GM10248 (cell line): Measurements from ENCODE around the gene ZC3H6.
A peak's percentile ranks its signal among the peaks of the same experiment; 100 is the strongest.

Experiments
- CTCF ChIA-PET: fragments of 300-600 bp; sonication (Branson Sonifier 250); formaldehyde crosslinking; extraction: SDS; loops from one replicate; lab custom pipeline; 2021; ENCODE audit warnings: antibody characterized with exemption; lab: Yijun Ruan, JAX
- POLR2A ChIA-PET: fragments of 350-650 bp; sonication (Branson Sonifier 250); formaldehyde crosslinking; extraction: SDS; loops from one replicate; lab custom pipeline; 2020; ENCODE audit warnings: antibody characterized with exemption; lab: Yijun Ruan, JAX
- DNase-seq: peaks from one replicate; pipeline ENCODE4 v3.0.0; 2012; ENCODE audit errors: extremely low spot score
- CTCF ChIP-seq: IDR thresholded peaks from 2 replicates; pipeline ENCODE4 v1.5.1; 2012; ENCODE audit warnings: mild to moderate bottlenecking, low read depth; ENCODE audit errors: extremely low read depth, missing control alignments, control extremely low read depth

Gene ZC3H6

DNA sequence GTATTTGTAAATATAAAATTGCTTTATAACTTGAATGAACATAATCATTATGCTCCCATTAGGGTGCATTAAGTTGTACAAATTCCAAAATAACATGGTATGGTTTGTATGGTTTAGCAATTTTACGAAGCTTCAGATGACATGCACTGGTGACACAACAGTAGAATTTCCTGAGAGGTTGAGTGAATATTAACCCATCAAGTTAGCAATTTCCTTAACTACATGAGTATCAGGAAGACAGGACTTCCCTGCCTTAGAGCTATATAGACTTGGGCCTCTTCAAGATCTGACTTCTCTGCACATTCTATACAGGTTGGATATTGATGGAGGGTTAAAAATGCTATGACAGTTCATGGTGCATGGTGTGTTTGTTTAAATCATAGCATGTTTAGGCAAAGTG lies 60.2 kb downstream of the ZC3H6 start:
- ChIA-PET CTCF (interaction anchor here (1.3 to 2.1 kb wide), 3 partner anchors 9 to 48 kb away, joined by 3 to 4 read pairs (median 3); no protein-coding TSS in a partner anchor), POLR2A (no interaction called here)
- no peak for TF ChIP-seq CTCF
- no peak for DNase-seq

GRCh38 chr2:112339986-112340385 lies 64.6 kb downstream of the ZC3H6 start:
- ChIA-PET POLR2A (no interaction called here), CTCF (interaction anchor here (0.9 to 1.4 kb wide), 2 partner anchors 9 to 13 kb away, joined by 3 read pairs; no protein-coding TSS in a partner anchor)
- no peak for TF ChIP-seq CTCF
- DNase-seq = no peak

DNA sequence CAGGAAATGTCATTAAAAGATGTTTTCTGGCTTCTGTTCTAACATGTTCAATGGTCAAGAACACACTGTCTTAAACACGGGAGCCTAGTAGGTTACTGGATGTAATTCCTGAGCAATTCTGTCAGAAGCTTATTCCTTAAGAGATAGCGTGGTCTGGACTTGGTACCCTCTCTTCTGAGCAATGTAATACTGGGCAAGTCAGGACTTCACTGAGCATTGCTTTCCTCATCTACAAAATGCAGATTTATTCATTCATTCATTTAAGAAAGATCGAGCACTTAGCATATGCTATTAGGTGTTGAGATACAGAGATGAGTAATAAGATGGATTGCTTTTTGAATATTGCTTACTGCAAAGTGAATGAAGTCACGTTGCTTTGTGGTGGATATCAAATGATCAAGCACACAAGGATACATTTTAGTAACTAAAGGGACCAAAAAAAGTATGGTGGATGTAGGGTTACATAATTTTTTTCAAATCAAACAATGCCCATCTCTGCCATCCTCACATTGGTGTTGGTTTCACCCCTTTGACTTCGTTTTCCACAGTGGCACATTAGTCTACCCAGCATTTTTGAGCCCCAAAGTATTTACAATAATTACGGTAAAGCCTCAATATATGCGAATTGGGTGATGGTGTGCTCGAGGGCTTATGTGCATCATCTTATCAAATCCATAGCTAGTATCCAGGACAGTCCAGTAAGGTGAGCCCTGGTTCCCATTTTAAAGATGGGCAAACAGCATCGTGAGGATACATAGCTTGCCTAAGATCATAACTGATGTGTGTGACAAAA lies 65.3 kb downstream of the ZC3H6 start:
- no peak for TF ChIP-seq CTCF
- CTCF ChIA-PET = interaction anchor here (0.9 to 1.4 kb wide), 2 partner anchors 10 to 14 kb away, joined by 3 read pairs; no protein-coding TSS in a partner anchor
- POLR2A ChIA-PET = no interaction called here
- DNase-seq = no peak

DNA sequence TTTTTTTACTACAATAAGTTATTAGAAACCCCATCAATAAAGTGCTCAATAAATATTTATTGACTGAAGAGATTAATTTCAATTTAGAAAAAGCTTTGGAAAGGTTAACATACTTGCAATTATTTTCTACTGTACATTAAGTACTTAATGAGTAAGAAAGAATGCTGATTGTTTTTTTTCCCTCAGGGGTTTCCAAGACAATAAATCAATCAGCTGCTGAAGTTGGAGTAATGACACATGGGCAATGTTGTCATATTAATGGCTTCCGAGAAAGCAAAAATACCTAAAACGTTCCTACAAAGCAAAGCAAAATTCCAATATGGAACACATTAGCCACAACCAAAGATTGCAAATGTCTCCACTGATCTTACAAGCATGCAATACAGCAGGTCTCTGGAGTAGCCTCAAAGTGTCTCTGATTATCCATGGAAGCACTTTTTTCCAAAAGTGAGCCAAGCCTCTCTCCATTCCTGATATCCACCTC lies 66.7 kb downstream of the ZC3H6 start:
- TF ChIP-seq CTCF = no peak
- ChIA-PET CTCF (interaction anchor here (1.3 kb wide), 1 partner anchor 10 kb away, joined by 5 read pairs; no protein-coding TSS in a partner anchor), POLR2A (no interaction called here)
- DNase-seq = no peak

- DNase-seq = peak; percentile 31
- CTCF ChIA-PET = interaction anchor here (1.0 to 1.2 kb wide), 2 partner anchors 84 to 136 kb away, joined by 3 to 7 read pairs; no protein-coding TSS in a partner anchor
- TF ChIP-seq CTCF = no peak
Observed at GRCh38 chr2:112343827-112344585, 68.6 kb downstream of the ZC3H6 start.

More at GRCh38 chr2:112343827-112344585, 68.6 kb downstream of the ZC3H6 start:
- POLR2A ChIA-PET = no interaction called here
